Thymus (tissue), 11 donors: ENCODE data around the gene ARHGAP24. TPM values are rescaled to one million over a fixed set of nuclear protein-coding genes. Genes with fewer than 3 reads are reported as not detected.
A peak's percentile ranks its signal among the peaks of the same experiment; 100 is the strongest.
"Not testable (repeated sequence)": the region's sequence is repeated elsewhere in the genome, so short reads cannot be mapped to it uniquely, and the experiment has no call there.

Experiments used
- DNase-seq, 9 donors: peaks; one replicate each; pipeline ENCODE4 v3.0.0-alpha.2; 2013; ENCODE audit warnings: low spot score in 9 of 9, low read depth in 6 of 9, missing footprints in 1 of 9
- H3K27ac ChIP-seq, 2 donors: one replicate each; pipeline ENCODE4 v1.5.1; 2013; ENCODE audit warnings: control low read depth in 1 of 2, low read depth in 1 of 2, low read length in 1 of 2, mild to moderate bottlenecking in 1 of 2, moderate library complexity in 1 of 2
- H3K27me3 ChIP-seq, 2 donors: one replicate each; pipeline ENCODE4 v1.5.1; 2013; ENCODE audit warnings: low read length in 1 of 2; ENCODE audit not compliant: control insufficient read depth in 2 of 2, insufficient read depth in 1 of 2
- H3K36me3 ChIP-seq, 2 donors: one replicate each; pipeline ENCODE4 v1.5.1; 2013; ENCODE audit warnings: low read length in 1 of 2, mild to moderate bottlenecking in 1 of 2, moderate library complexity in 1 of 2; ENCODE audit not compliant: control insufficient read depth in 2 of 2, insufficient read depth in 2 of 2
- H3K4me1 ChIP-seq, 2 donors: one replicate each; pipeline ENCODE4 v1.5.1; 2013; ENCODE audit warnings: low read length in 2 of 2; ENCODE audit not compliant: control insufficient read depth in 2 of 2, insufficient read depth in 2 of 2
- H3K4me3 ChIP-seq, 2 donors: one replicate each; pipeline ENCODE4 v1.5.1; 2013; ENCODE audit warnings: low read length in 2 of 2, control low read depth in 1 of 2, mild to moderate bottlenecking in 1 of 2
- H3K9me3 ChIP-seq, 2 donors: one replicate each; pipeline ENCODE4 v1.5.1; 2013; ENCODE audit warnings: low read length in 1 of 2, mild to moderate bottlenecking in 1 of 2; ENCODE audit not compliant: control insufficient read depth in 2 of 2, insufficient read depth in 1 of 2
- WGBS: extraction: QIAGEN DNeasy Blood & Tissue Kit; methylation state at CpG from one replicate; pipeline ENCODE4 v1.1.7; 2013; 5-methylcytosine and 5-hydroxymethylcytosine counted together
- polyA plus RNA-seq: library from polyadenylated mRNA; stranded (reverse); fragments of 200-250 nt; gene quantifications from one replicate; pipeline ENCODE4 v1.2.3, GENCODE V29; 2013
- total RNA-seq: library from RNA; stranded (reverse); fragments of 120-200 nt; gene quantifications from one replicate; pipeline ENCODE4 v1.2.4, GENCODE V29; 2013
- donor health status: healthy.

The ARHGAP24 gene
- total and polyA plus RNA-seq, 2 donors = 10.0 to 18.2 TPM

- no peak overlapping the region for H3K27ac ChIP-seq
- no peaks in the 10 kb centered on the region for H3K4me1 ChIP-seq
- H3K36me3 ChIP-seq = no peaks in the 10 kb centered on the region
- H3K27me3 ChIP-seq = no peaks in the 10 kb centered on the region
- 93% methylated on average over 7 of the region's 7 CpGs for WGBS
- no peaks in the 10 kb centered on the region for H3K9me3 ChIP-seq
- H3K4me3 ChIP-seq = no peak overlapping the region
- no peak for DNase-seq
Measured at GRCh38 chr4:85642356-85643100, 167.6 kb downstream of the ARHGAP24 start.

GRCh38 chr4:85644061-85644460 is 169.1 kb downstream of the ARHGAP24 start:
- Histone ChIP-seq H3K9me3 (no peaks in the 10 kb centered on the region), H3K4me3 (no peak overlapping the region), H3K4me1 (no peaks in the 10 kb centered on the region), H3K27me3 (no peaks in the 10 kb centered on the region), H3K36me3 (no peaks in the 10 kb centered on the region), H3K27ac (no peak overlapping the region)
- no peak for DNase-seq
- 93% methylated on average over 2 of the region's 2 CpGs for WGBS

- H3K4me3 ChIP-seq = no peak overlapping the region
- H3K36me3 ChIP-seq = no peaks in the 10 kb centered on the region
- no peak for DNase-seq
- 97% methylated on average over 4 of the region's 4 CpGs for WGBS
- H3K27me3 ChIP-seq = no peaks in the 10 kb centered on the region
- no peak overlapping the region for H3K27ac ChIP-seq
- H3K9me3 ChIP-seq = no peaks in the 10 kb centered on the region
- H3K4me1 ChIP-seq = no peaks in the 10 kb centered on the region
Measured at GRCh38 chr4:85650908-85651307, 176.0 kb downstream of the ARHGAP24 start.

GRCh38 chr4:85656759-85657505 is 182.0 kb downstream of the ARHGAP24 start:
- Histone ChIP-seq H3K4me3 (no peak overlapping the region), H3K27ac (no peak overlapping the region), H3K9me3 (no peaks in the 10 kb centered on the region), H3K36me3 (no peaks in the 10 kb centered on the region), H3K27me3 (no peaks in the 10 kb centered on the region), H3K4me1 (peaks cover 5 to 15% of the 10 kb centered on the region in 2 donors)
- WGBS = 96% methylated on average over 2 of the region's 2 CpGs
- DNase-seq = no peak

GRCh38 chr4:85658766-85659439 is 184.0 kb downstream of the ARHGAP24 start:
- Histone ChIP-seq H3K4me3 (no peak overlapping the region), H3K27me3 (no peaks in the 10 kb centered on the region), H3K27ac (no peak overlapping the region), H3K4me1 (peaks cover 5 to 15% of the 10 kb centered on the region in 2 donors), H3K36me3 (no peaks in the 10 kb centered on the region), H3K9me3 (no peaks in the 10 kb centered on the region)
- peak in 1 of 9 donors; percentile 22 for DNase-seq
- WGBS = 67% methylated on average over 6 of the region's 6 CpGs

GRCh38 chr4:85659610-85660218 is 184.8 kb downstream of the ARHGAP24 start:
- WGBS = 7% methylated on average over 3 of the region's 3 CpGs
- peaks cover 5 to 15% of the 10 kb centered on the region in 2 donors for H3K4me1 ChIP-seq
- peak overlapping the region in 1 of 2 donors; percentile 53 for H3K27ac ChIP-seq

GRCh38 chr4:85666625-85667024 is 191.7 kb downstream of the ARHGAP24 start:
- not testable (repeated sequence) for H3K27me3 ChIP-seq
- over 99% methylated on average over 8 of the region's 8 CpGs for WGBS

More at GRCh38 chr4:85659610-85660218, 184.8 kb downstream of the ARHGAP24 start:
- Histone ChIP-seq H3K36me3 (no peaks in the 10 kb centered on the region), H3K27me3 (no peaks in the 10 kb centered on the region), H3K9me3 (no peaks in the 10 kb centered on the region), H3K4me3 (no peak overlapping the region)
- peak in 8 of 9 donors; percentile 8 to 63 (median 22) for DNase-seq

GRCh38 chr4:85669204-85669603 is 194.3 kb downstream of the ARHGAP24 start:
- Histone ChIP-seq H3K4me3 (no peak overlapping the region), H3K27me3 (no peaks in the 10 kb centered on the region), H3K36me3 (no peaks in the 10 kb centered on the region), H3K4me1 (no peaks in the 10 kb centered on the region), H3K9me3 (peaks cover 0 to 10% of the 10 kb centered on the region in 2 donors), H3K27ac (no peak overlapping the region)
- 95% methylated on average over 3 of the region's 3 CpGs for WGBS
- DNase-seq = no peak

More at GRCh38 chr4:85666625-85667024, 191.7 kb downstream of the ARHGAP24 start:
- DNase-seq, H3K36me3 ChIP-seq, H3K27ac ChIP-seq, H3K4me1 ChIP-seq, H3K4me3 ChIP-seq: not testable (repeated sequence)
- peaks cover 0 to 10% of the 10 kb centered on the region in 2 donors for H3K9me3 ChIP-seq
